GM19240 (cell line): ENCODE data around the gene GABRR3.
"Not testable (repeated sequence)": the region's sequence is repeated elsewhere in the genome, so short reads cannot be mapped to it uniquely, and the experiment has no call there.

Experiments
- DNase-seq: peaks from one replicate; pipeline ENCODE4 v3.0.0; 2011; ENCODE audit warnings: low spot score; ENCODE audit not compliant: insufficient read length

The GABRR3 gene

GRCh38 chr3:98022978-98023820 is 11.9 kb downstream of the GABRR3 start:
- no peak for DNase-seq

GRCh38 chr3:98021830-98022560 is 13.1 kb downstream of the GABRR3 start:
- no peak for DNase-seq

GRCh38 chr3:98020412-98020811 is 14.7 kb downstream of the GABRR3 start:
- DNase-seq: no peak

- DNase-seq: no peak
These were observed 16.8 kb downstream of the GABRR3 start for GRCh38 chr3:98018301-98018700.

GRCh38 chr3:98014268-98014585 is 20.9 kb downstream of the GABRR3 start:
- no peak for DNase-seq

- no peak for DNase-seq
These were observed 21.5 kb downstream of the GABRR3 start for GRCh38 chr3:98013411-98014267.

GRCh38 chr3:98012979-98013378 is 22.1 kb downstream of the GABRR3 start:
- DNase-seq: no peak

GRCh38 chr3:98010883-98011449 is 24.1 kb downstream of the GABRR3 start:
- not testable (repeated sequence) for DNase-seq

- DNase-seq: no peak
These were observed 24.8 kb downstream of the GABRR3 start for GRCh38 chr3:98010194-98010882.

GRCh38 chr3:98008855-98009254 is 26.3 kb downstream of the GABRR3 start:
- DNase-seq: no peak

GRCh38 chr3:98005438-98005837 is 29.7 kb downstream of the GABRR3 start:
- no peak for DNase-seq

- no peak for DNase-seq
These were observed 30.4 kb downstream of the GABRR3 start for GRCh38 chr3:98004721-98005120.

- DNase-seq: no peak
These were observed 31.7 kb downstream of the GABRR3 start for GRCh38 chr3:98003306-98003969.

- DNase-seq: no peak
These were observed 32.4 kb downstream of the GABRR3 start for GRCh38 chr3:98002717-98003116.

- DNase-seq: no peak
These were observed 35.1 kb downstream of the GABRR3 start for GRCh38 chr3:97999994-98000393.

- DNase-seq: no peak
These were observed 36.0 kb downstream of the GABRR3 start for GRCh38 chr3:97999103-97999502.

GRCh38 chr3:97996988-97997387 is 38.1 kb downstream of the GABRR3 start:
- DNase-seq: no peak

- DNase-seq: no peak
These were observed 40.7 kb downstream of the GABRR3 start for GRCh38 chr3:97994328-97994945.

- DNase-seq: no peak
These were observed 41.6 kb downstream of the GABRR3 start for GRCh38 chr3:97993526-97993925.
